HG03354 (cell line): Measurements from ENCODE around the gene CLMP.
"Not testable (repeated sequence)": the region's sequence is repeated elsewhere in the genome, so short reads cannot be mapped to it uniquely, and the experiment has no call there.

Source experiments
- ATAC-seq: cut with Tn5 transposase; IDR thresholded peaks from one replicate; pipeline ENCODE4 v1.9.1; 2021; ENCODE audit warnings: mild to moderate bottlenecking; ENCODE audit not compliant: unreplicated experiment, poor library complexity, severe bottlenecking

The CLMP gene

GRCh38 chr11:123063826-123064657 is 131.0 kb downstream of the CLMP start:
- no peak for ATAC-seq

DNA sequence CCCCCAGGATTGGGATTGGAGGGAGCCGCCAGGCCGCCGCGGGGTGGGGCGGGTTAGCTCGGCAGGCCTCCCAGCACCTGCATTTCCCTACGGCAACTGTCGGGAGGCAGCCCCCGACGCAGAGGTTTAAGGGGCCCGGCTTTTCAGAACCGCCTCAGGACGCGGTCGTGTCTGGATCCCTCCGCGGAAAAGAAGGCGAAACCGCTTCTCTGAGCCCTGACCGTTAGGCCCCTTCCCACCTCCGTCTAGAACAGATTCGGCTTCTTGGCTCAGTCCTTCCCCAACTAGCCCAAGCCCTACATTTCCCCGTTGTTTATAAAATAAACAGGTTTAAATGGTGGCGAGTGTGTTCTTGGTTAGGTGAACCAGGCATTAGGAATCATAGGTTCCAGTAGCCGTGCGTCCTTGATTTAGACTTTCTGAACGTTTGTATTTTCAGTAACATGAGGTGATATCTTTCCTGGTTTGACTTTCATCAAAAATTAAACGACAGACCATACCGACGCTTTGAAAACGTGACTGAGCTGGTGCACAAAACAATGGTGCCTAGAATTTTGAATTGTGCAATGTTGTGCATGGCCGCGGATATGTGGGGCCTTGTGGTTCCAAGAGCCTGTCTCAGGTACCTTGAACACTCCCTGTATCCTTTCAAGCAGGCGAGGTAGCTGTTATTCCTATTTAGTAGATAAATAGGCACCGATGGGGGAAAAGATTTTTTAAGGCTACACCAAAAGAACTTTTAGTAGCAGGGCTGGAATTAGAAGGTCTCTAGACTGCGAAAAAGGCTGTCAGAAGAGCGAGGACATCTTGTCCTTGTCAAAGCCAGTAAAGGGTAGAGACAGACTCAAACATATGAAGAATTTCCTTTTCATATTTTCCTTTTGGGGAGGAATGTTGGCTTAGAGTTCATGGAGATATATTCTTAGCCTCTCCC is 131.9 kb downstream of the CLMP start:
- no peak for ATAC-seq

- ATAC-seq: peak; percentile 89
Observed at GRCh38 chr11:123062158-123062891, 132.7 kb downstream of the CLMP start.

GRCh38 chr11:123061403-123062157 is 133.5 kb downstream of the CLMP start, which contains the start of gene HSPA8:
HSPA8 (minus strand) TSS chr11:123062136; CDS start chr11:123061324, 812 bp downstream.
- ATAC-seq: peak; percentile 18

- no peak for ATAC-seq
Observed at GRCh38 chr11:123060277-123061000, 134.6 kb downstream of the CLMP start.

- ATAC-seq: not testable (repeated sequence)
Observed at GRCh38 chr11:123059041-123059920, 135.8 kb downstream of the CLMP start.

GRCh38 chr11:123057661-123058305 is 137.3 kb downstream of the CLMP start:
- ATAC-seq: no peak

GRCh38 chr11:123056835-123057491 is 138.1 kb downstream of the CLMP start:
- ATAC-seq: no peak

GRCh38 chr11:123055191-123055901 is 139.7 kb downstream of the CLMP start:
- no peak for ATAC-seq

- ATAC-seq: peak; percentile 85
Observed at GRCh38 chr11:123054301-123055065, 140.6 kb downstream of the CLMP start.

DNA sequence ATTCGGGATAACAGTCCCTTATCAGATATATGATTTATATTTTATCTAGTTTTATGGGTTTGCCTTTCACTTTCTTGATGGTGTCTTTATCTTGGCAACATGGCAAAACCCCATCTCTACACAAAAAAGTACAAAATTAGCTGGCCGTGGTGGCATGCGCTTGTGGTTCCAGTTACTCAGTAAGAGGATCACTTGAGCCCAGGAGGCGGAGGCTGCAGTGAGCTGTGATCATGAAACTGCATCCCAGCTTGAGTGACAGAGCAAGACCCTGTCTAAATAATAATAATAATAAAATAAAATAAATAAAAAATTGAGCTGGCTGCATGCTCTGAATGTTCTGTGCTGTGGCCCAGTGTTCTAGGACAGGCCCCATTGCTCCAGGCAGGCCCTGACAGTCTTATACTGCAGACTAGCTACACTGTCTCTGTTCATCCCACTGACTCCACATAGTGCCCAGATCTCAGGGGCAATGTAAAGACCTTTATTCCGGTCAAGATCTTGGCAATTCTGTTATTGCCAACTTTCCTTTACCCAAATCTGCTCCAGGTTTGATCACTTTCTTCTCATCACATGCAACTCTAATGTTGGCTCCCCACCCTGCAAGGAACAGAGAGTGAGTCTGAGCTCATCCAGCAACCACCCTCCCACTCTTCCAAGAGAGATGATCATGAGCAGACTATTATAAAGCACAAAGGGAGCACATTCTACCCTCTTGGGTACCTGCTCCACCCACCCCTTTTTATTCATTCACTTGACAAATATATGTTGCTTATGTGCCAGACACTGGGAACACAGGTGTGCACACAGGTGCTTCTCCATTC is 141.9 kb downstream of the CLMP start:
- ATAC-seq: no peak

DNA sequence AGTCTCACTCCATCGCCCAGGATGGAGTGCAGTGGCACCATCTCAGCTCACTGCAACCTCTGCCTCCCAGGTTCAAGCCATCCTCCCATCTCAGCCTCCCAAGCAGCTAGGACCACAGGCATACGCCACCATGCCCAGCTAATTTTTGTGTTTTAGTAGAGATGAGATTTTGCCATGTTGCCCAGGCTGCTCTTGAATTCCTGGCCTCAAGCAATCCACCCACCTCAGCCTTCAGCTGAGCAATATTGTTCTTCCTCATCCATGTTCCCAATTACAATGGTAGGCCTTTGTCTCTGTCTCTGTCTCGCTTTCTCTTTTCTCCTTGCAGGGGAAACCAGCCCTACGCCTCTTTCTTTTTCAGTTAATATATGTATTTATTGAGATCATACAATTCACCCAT is 143.4 kb downstream of the CLMP start:
- no peak for ATAC-seq

- no peak for ATAC-seq
Observed at GRCh38 chr11:123051146-123051545, 143.9 kb downstream of the CLMP start.

GRCh38 chr11:123047947-123048293 is 147.1 kb downstream of the CLMP start:
- ATAC-seq: no peak
